ENCODE results near the gene IMP4. TPM values are rescaled to one million over a fixed set of nuclear protein-coding genes. Genes with fewer than 3 reads are reported as not detected.
A peak's percentile ranks its signal among the peaks of the same experiment; 100 is the strongest.

The IMP4 gene
- total RNA-seq, 1 donor from 2014 or later, result 55.7 TPM

DNA sequence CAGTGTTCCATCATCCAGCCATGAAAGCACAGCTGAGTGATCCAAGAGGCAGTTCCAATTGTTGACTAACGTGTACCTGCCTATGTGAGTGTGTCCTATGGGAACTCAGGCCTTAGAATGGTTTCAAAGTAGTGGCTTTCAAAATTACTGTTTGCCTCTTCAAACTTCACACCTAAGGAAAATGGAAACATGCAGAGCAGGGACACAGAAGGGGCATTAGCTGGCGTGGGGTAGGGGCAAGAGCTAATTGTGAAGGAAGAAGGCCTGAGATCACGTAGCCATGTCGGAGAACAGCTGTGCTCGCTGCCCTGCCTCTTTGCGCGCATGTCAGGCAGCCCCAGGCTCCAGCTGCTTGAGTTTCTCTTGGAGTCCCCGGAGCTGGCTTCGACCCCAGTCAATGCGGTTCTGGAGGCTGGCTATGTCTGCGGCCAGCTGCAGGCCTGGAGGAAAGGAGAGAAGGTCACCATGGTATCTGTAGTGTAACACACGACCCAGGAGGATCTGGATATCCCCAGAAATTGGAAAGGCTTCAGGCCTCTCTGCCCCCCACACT is 3.8 kb upstream of the IMP4 start:
- no peak for DNase-seq
- no peak overlapping the region for H3K4me3 ChIP-seq
- TF ChIP-seq, protein P1, sequence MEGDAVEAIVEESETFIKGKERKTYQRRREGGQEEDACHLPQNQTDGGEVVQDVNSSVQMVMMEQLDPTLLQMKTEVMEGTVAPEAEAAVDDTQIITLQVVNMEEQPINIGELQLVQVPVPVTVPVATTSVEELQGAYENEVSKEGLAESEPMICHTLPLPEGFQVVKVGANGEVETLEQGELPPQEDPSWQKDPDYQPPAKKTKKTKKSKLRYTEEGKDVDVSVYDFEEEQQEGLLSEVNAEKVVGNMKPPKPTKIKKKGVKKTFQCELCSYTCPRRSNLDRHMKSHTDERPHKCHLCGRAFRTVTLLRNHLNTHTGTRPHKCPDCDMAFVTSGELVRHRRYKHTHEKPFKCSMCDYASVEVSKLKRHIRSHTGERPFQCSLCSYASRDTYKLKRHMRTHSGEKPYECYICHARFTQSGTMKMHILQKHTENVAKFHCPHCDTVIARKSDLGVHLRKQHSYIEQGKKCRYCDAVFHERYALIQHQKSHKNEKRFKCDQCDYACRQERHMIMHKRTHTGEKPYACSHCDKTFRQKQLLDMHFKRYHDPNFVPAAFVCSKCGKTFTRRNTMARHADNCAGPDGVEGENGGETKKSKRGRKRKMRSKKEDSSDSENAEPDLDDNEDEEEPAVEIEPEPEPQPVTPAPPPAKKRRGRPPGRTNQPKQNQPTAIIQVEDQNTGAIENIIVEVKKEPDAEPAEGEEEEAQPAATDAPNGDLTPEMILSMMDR (IDR thresholded peaks at IDR 0.05), result no peak
- intact Hi-C loops (cut with DNase I), result no loop called here
- ATAC-seq, result no peak
- H3K9me3 ChIP-seq, result no peaks in the 10 kb centered on the region
- H3K27ac ChIP-seq, result no peak overlapping the region
- H3K36me3 ChIP-seq, result peaks cover 16% of the 10 kb centered on the region
- peaks cover 5% of the 10 kb centered on the region for H3K4me1 ChIP-seq
- no peaks in the 10 kb centered on the region for H3K27me3 ChIP-seq

DNA sequence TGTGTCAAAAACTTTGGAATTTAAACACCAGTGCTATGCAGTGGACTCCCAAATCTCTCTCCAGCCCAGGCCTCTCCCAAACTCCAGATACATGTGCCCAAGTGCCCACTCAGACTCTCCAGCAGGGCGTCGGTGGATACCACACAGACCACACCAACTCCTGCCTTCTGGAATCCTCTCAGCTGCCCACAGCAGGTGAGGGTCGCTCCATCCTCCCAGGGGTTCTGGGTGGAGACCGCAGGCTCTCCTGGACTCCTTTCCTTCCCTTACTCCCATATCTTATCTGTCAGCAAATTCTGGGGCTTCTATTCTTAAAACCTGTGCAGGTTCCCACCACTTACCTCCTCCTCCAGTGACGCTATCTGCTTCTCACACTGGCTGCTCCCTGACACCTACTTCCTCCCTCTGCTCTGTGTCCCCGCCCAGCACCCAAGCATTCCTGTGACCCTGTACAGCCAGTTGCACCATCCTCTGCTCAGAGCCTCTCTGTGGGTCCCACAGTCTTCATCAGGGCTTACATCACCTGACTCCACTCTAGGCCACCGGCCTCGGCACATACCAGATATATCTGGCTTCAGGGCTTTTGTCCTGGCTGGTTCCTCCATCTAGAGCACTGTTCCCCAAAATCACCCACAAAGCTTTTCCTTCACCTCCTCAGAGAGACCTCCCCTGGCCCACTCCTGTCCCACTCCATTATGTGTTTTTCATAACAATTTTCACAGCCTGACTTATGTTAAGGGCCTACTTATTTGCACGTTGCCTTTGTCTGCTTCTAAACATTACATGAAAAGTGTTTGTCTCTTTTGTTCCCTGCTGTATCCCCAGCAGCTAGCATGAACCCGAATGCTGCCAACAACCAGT is 2.6 kb upstream of the IMP4 start:
- peaks cover 9% of the 10 kb centered on the region for H3K4me1 ChIP-seq
- intact Hi-C loops (cut with DNase I), result no loop called here
- no peaks in the 10 kb centered on the region for H3K27me3 ChIP-seq
- H3K27ac ChIP-seq, result no peak overlapping the region
- ATAC-seq (no peak), DNase-seq (no peak)
- no peak overlapping the region for H3K4me3 ChIP-seq
- no peaks in the 10 kb centered on the region for H3K9me3 ChIP-seq
- TF ChIP-seq, protein P1 (IDR thresholded peaks at IDR 0.05), result no peak
- peaks cover 27% of the 10 kb centered on the region for H3K36me3 ChIP-seq

DNA sequence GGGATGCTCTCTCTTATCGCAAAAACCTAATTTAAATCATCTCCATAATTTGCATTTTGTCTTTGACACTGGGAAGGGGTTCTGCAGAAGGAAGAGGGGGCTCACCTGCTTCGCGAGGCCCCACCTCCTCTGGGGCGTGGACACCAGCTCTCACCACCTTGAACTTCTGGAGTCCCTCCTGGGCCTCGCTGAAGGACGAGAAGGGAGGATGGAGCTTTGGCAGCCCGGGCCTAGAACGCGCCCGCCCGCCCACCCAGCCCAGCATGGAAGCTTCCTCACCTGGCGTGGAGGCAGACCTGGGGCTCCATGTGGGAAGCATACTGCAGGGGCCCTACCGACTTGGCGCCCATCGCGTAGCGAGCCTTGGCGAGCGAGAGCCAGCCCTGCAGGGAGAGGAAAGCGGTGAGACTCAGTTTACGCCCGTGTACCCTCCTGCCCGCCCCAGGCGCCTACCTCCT is 1.1 kb upstream of the IMP4 start:
- H3K4me1 ChIP-seq, result peaks cover 9% of the 10 kb centered on the region
- peaks cover 42% of the 10 kb centered on the region for H3K36me3 ChIP-seq
- peak; percentile 0 for ATAC-seq
- TF ChIP-seq, protein P1 (IDR thresholded peaks at IDR 0.05), result no peak
- H3K27me3 ChIP-seq, result no peaks in the 10 kb centered on the region
- peak overlapping the region; percentile 95 for H3K27ac ChIP-seq
- no peaks in the 10 kb centered on the region for H3K9me3 ChIP-seq
- intact Hi-C loops (cut with DNase I), result no loop called here
- H3K4me3 ChIP-seq, result peak overlapping the region; percentile 76
- DNase-seq, result no peak

DNA sequence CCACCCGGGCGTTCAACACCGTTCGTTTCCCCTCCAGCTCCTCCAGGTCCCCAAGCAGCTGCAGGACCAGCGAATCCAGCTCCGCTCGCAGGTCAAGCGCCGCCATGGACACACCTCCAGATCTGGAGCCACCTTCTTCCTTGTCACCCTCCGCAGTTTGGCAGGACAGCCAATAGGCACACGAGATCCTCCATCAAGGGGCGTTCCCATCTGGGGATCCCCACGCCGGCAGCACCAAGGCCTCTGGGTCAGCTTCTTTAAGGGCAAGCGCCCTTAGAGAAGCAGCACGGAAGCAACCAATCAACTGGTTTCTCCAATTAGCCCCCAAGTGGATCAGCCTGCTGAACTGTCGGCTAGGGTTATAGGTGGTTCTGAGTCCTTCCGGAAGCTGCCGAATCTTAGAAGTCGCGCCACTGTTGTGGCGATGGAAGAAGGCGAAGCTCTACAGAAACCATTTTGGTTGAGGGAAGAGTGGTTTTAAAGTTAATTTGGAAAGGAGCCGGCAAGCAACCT is 621 bp upstream of the IMP4 start:
- H3K36me3 ChIP-seq, result peaks cover 47% of the 10 kb centered on the region
- peak overlapping the region; percentile 76 for H3K4me3 ChIP-seq
- ATAC-seq, result peak; percentile 89
- TF ChIP-seq, protein P1 (IDR thresholded peaks at IDR 0.05), result no peak
- H3K27me3 ChIP-seq, result no peaks in the 10 kb centered on the region
- peaks cover 9% of the 10 kb centered on the region for H3K4me1 ChIP-seq
- H3K9me3 ChIP-seq, result no peaks in the 10 kb centered on the region
- peak; percentile 93 for DNase-seq
- intact Hi-C loops (cut with DNase I), result no loop called here
- H3K27ac ChIP-seq, result peak overlapping the region; percentile 95

DNA sequence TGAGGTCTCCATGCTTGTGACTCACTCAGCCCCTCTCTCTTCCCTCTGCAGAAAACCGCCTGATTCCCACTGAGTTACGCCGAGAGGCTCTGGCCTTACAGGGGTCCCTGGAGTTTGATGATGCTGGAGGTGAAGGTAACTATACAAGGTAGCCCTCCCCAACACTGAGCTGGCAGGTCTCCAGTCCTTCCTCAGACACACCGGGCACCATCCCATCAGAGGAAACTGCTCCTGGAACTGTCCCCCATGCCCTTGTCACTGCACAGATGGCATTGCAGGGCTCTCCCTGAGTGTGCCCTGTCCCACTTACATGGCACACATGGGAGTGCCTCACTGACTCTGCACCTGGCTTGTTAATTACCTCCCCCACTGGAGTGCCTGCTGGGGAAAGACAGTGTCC is 1.9 kb downstream of the IMP4 start:
- peaks cover 9% of the 10 kb centered on the region for H3K4me1 ChIP-seq
- peaks cover 52% of the 10 kb centered on the region for H3K36me3 ChIP-seq
- TF ChIP-seq, protein P1 (IDR thresholded peaks at IDR 0.05), result no peak
- H3K27me3 ChIP-seq, result no peaks in the 10 kb centered on the region
- DNase-seq (no peak), ATAC-seq (no peak)
- no peak overlapping the region for H3K27ac ChIP-seq
- no peak overlapping the region for H3K4me3 ChIP-seq
- no peaks in the 10 kb centered on the region for H3K9me3 ChIP-seq
- intact Hi-C loops (cut with DNase I), result no loop called here
